H9 (cell line): ENCODE results near the gene SLC24A3. TPM values are rescaled to one million over a fixed set of nuclear protein-coding genes. Genes with fewer than 3 reads are reported as not detected.

ENCODE experiments used
- DNase-seq: peaks from one replicate; pipeline ENCODE4 v3.0.0-alpha.2; 2017
- H2AFZ ChIP-seq: one replicate; pipeline ENCODE4 v1.6.1; 2013; ENCODE audit warnings: mild to moderate bottlenecking, low read length, control low read depth, moderate library complexity
- H2AK5ac ChIP-seq: 2 replicates; pipeline ENCODE4 v1.6.1; 2013; ENCODE audit warnings: low read length, control low read depth, mixed read lengths; ENCODE audit not compliant: insufficient read length
- H2BK120ac ChIP-seq: one replicate; pipeline ENCODE4 v1.6.1; 2013; ENCODE audit warnings: low read depth, mild to moderate bottlenecking, low read length, control low read depth, inconsistent platforms; ENCODE audit not compliant: poor library complexity, severe bottlenecking
- H2BK12ac ChIP-seq: 2 replicates; pipeline ENCODE4 v1.6.1; 2013; ENCODE audit warnings: low read length, control low read depth, mixed read lengths, low read depth; ENCODE audit not compliant: insufficient read length
- H2BK15ac ChIP-seq: 2 replicates; pipeline ENCODE4 v1.6.1; 2013; ENCODE audit warnings: low read depth, low read length, control low read depth
- H2BK20ac ChIP-seq: one replicate; pipeline ENCODE4 v1.6.1; 2013; ENCODE audit warnings: low read depth, mild to moderate bottlenecking, low read length, control low read depth, inconsistent platforms; ENCODE audit not compliant: poor library complexity, severe bottlenecking
- H2BK5ac ChIP-seq: 2 replicates; pipeline ENCODE4 v1.6.1; 2013; ENCODE audit warnings: low read length, control low read depth, mixed read lengths; ENCODE audit not compliant: insufficient read length
- H3K14ac ChIP-seq: 2 replicates; pipeline ENCODE4 v1.6.1; 2013; ENCODE audit warnings: low read length, control low read depth; ENCODE audit not compliant: insufficient read depth
- H3K18ac ChIP-seq: 2 replicates; pipeline ENCODE4 v1.6.1; 2013; ENCODE audit warnings: low read depth, mild to moderate bottlenecking, mixed read lengths, low read length, control low read depth; ENCODE audit not compliant: insufficient read length
- H3K23ac ChIP-seq: 2 replicates; pipeline ENCODE4 v1.6.1; 2013; ENCODE audit warnings: low read length, control low read depth, mixed read lengths, low read depth; ENCODE audit not compliant: insufficient read length
- H3K23me2 ChIP-seq: 2 replicates; pipeline ENCODE4 v1.6.1; 2013; ENCODE audit warnings: low read depth, mild to moderate bottlenecking, mixed read lengths, low read length, control low read depth; ENCODE audit not compliant: insufficient read length, poor library complexity, severe bottlenecking
- H3K27ac ChIP-seq: 2 replicates; pipeline ENCODE4 v1.5.1; 2013; ENCODE audit warnings: low read length, control low read depth, mixed read lengths, low read depth; ENCODE audit not compliant: insufficient read length
- H3K27me3 ChIP-seq: 2 replicates; pipeline ENCODE4 v1.6.1; 2013; ENCODE audit warnings: low read length, control low read depth, inconsistent platforms; ENCODE audit not compliant: insufficient read depth
- H3K4ac ChIP-seq: 2 replicates; pipeline ENCODE4 v1.6.1; 2013; ENCODE audit warnings: low read depth, mild to moderate bottlenecking, control low read depth, inconsistent platforms, low read length, moderate library complexity
- H3K4me1 ChIP-seq: 2 replicates; pipeline ENCODE4 v1.6.1; 2013; ENCODE audit warnings: low read length, control low read depth, inconsistent platforms; ENCODE audit not compliant: insufficient read depth
- H3K4me2 ChIP-seq: 2 replicates; pipeline ENCODE4 v1.6.1; 2013; ENCODE audit warnings: low read length, control low read depth, mixed read lengths; ENCODE audit not compliant: insufficient read length, insufficient read depth
- H3K56ac ChIP-seq: 2 replicates; pipeline ENCODE4 v1.6.1; 2013; ENCODE audit warnings: low read depth, mild to moderate bottlenecking, mixed read lengths, low read length, control low read depth; ENCODE audit not compliant: insufficient read length
- H3K79me1 ChIP-seq: 2 replicates; pipeline ENCODE4 v1.6.1; 2013; ENCODE audit warnings: low read depth, mild to moderate bottlenecking, moderate library complexity, low read length, control low read depth, inconsistent platforms; ENCODE audit not compliant: insufficient read depth, poor library complexity, severe bottlenecking
- H3K79me2 ChIP-seq: 2 replicates; pipeline ENCODE4 v1.6.1; 2013; ENCODE audit warnings: low read length, control low read depth, inconsistent platforms; ENCODE audit not compliant: insufficient read depth
- H3K9ac ChIP-seq: 2 replicates; pipeline ENCODE4 v1.6.1; 2013; ENCODE audit warnings: low read length, control low read depth, mixed read lengths; ENCODE audit not compliant: insufficient read length; ENCODE audit errors: extremely low read depth
- H3K9me3 ChIP-seq: one replicate; pipeline ENCODE4 v1.6.1; 2013; ENCODE audit warnings: low read depth, low read length, inconsistent platforms; ENCODE audit not compliant: control insufficient read depth
- H3T11ph ChIP-seq: one replicate; pipeline ENCODE4 v1.6.1; 2013; ENCODE audit warnings: mild to moderate bottlenecking, low read length, control low read depth, inconsistent platforms
- H4K20me1 ChIP-seq: one replicate; pipeline ENCODE4 v1.6.1; 2013; ENCODE audit not compliant: control insufficient read depth, insufficient read length, insufficient read depth
- H4K5ac ChIP-seq: 2 replicates; pipeline ENCODE4 v1.6.1; 2013; ENCODE audit warnings: low read depth, mild to moderate bottlenecking, mixed read lengths, low read length, control low read depth; ENCODE audit not compliant: insufficient read length
- H4K8ac ChIP-seq: replicated peaks from 2 replicates; pipeline ENCODE4 v1.6.1; 2013; ENCODE audit warnings: low read length, control low read depth, mixed read lengths, low read depth; ENCODE audit not compliant: insufficient read length
- H4K91ac ChIP-seq: 2 replicates; pipeline ENCODE4 v1.6.1; 2013; ENCODE audit warnings: low read depth, mild to moderate bottlenecking, moderate library complexity, mixed read lengths, low read length, control low read depth; ENCODE audit not compliant: insufficient read length
- H3K27ac Mint-ChIP-seq, 3 experiments: 2 replicates in 2 of 3; 3 replicates in 1 of 3; pipeline ENCODE4 v1.8.0; 2020 to 2021; ENCODE audit warnings: mixed read lengths in 3 of 3, mild to moderate bottlenecking in 1 of 3, moderate library complexity in 1 of 3
- H3K27me3 Mint-ChIP-seq: 2 replicates; pipeline ENCODE4 v1.8.0; 2021; ENCODE audit warnings: low read depth, mild to moderate bottlenecking, moderate library complexity, mixed read lengths
- H3K36me3 Mint-ChIP-seq, 3 experiments: 2 replicates in 2 of 3; 3 replicates in 1 of 3; pipeline ENCODE4 v1.8.0; 2020 to 2021; ENCODE audit warnings: low read depth in 3 of 3, mixed read lengths in 3 of 3; ENCODE audit not compliant: insufficient read depth in 1 of 3
- H3K4me1 Mint-ChIP-seq, 2 experiments: 2 replicates each; pipeline ENCODE4 v1.8.0; 2020; ENCODE audit warnings: mixed read lengths in 2 of 2
- H3K4me3 Mint-ChIP-seq, 2 experiments: 2 replicates in 1 of 2; 3 replicates in 1 of 2; pipeline ENCODE4 v1.8.0; 2020 to 2021; ENCODE audit warnings: mild to moderate bottlenecking in 2 of 2, mixed read lengths in 2 of 2, moderate library complexity in 1 of 2
- H3K9me3 Mint-ChIP-seq, 2 experiments: 2 replicates in 1 of 2; 3 replicates in 1 of 2; pipeline ENCODE4 v1.8.0; 2020; ENCODE audit warnings: mild to moderate bottlenecking in 2 of 2, mixed read lengths in 2 of 2, moderate library complexity in 1 of 2
- WGBS: extraction: QIAGEN DNeasy Blood & Tissue Kit; methylation state at CpG from one replicate; pipeline ENCODE4 v1.1.7; 2013; ENCODE audit warnings: missing lambda C conversion rate, low lambda C conversion rate, mixed read lengths; ENCODE audit not compliant: insufficient read length; ENCODE audit errors: extremely low coverage; 5-methylcytosine and 5-hydroxymethylcytosine counted together
- total RNA-seq: library from RNA; stranded (reverse); gene quantifications from 2 replicates; pipeline ENCODE4 v1.2.1, GENCODE V29; 2021
- TF ChIP-seq, protein P1 (sequence below): fragments of 200-600 bp; sonication (generic); conservative IDR thresholded peaks from 3 replicates; pipeline ENCODE4 v1.8.0; 2021; ENCODE audit warnings: antibody characterized with exemption, mild to moderate bottlenecking

The SLC24A3 gene
- total RNA-seq, 1 experiment from 2014 or later = 0.83 TPM

GRCh38 chr20:19223640-19224039, 11.2 kb downstream of the SLC24A3 start:
- Mint-ChIP-seq H3K27ac (no peak overlapping the region), H3K4me1 (peaks cover 0 to 5% of the 10 kb centered on the region in 2 experiments; a peak in 2 of 4 replicates), H3K9me3 (peaks cover 9 to 12% of the 10 kb centered on the region in 2 experiments; a peak in 3 of 5 replicates), H3K36me3 (peaks cover 0 to 7% (median 4%) of the 10 kb centered on the region in 3 experiments; a peak in 4 of 7 replicates), H3K27me3 (peaks cover 3% of the 10 kb centered on the region; the same call in 1 of the 2 replicates), H3K4me3 (no peak overlapping the region; a peak in 1 of 5 replicates)
- Histone ChIP-seq H2BK5ac (no peak overlapping the region), H2BK12ac (no peak overlapping the region), H4K5ac (no peak overlapping the region), H3K23me2 (no peaks in the 10 kb centered on the region), H2AK5ac (no peak overlapping the region), H4K8ac (no peak overlapping the region), H3K9ac (no peak overlapping the region), H3K79me1 (no peaks in the 10 kb centered on the region), H3K27ac (no peak overlapping the region), H4K91ac (no peak overlapping the region), H3K56ac (no peak overlapping the region), H2BK20ac (no peak overlapping the region), H3K4me2 (no peak overlapping the region), H2BK15ac (no peak overlapping the region), H2BK120ac (no peak overlapping the region), H3K14ac (no peak overlapping the region), H4K20me1 (no peaks in the 10 kb centered on the region), H3K23ac (no peak overlapping the region), H3K9me3 (no peaks in the 10 kb centered on the region), H3K79me2 (no peaks in the 10 kb centered on the region), H3K18ac (no peak overlapping the region), H3K4ac (no peak overlapping the region), H3T11ph (no peak overlapping the region), H2AFZ (no peak overlapping the region), H3K4me1 (peaks cover 3% of the 10 kb centered on the region; the same call in 1 of the 2 replicates), H3K27me3 (no peaks in the 10 kb centered on the region)
- DNase-seq = no peak
- TF ChIP-seq, protein P1, sequence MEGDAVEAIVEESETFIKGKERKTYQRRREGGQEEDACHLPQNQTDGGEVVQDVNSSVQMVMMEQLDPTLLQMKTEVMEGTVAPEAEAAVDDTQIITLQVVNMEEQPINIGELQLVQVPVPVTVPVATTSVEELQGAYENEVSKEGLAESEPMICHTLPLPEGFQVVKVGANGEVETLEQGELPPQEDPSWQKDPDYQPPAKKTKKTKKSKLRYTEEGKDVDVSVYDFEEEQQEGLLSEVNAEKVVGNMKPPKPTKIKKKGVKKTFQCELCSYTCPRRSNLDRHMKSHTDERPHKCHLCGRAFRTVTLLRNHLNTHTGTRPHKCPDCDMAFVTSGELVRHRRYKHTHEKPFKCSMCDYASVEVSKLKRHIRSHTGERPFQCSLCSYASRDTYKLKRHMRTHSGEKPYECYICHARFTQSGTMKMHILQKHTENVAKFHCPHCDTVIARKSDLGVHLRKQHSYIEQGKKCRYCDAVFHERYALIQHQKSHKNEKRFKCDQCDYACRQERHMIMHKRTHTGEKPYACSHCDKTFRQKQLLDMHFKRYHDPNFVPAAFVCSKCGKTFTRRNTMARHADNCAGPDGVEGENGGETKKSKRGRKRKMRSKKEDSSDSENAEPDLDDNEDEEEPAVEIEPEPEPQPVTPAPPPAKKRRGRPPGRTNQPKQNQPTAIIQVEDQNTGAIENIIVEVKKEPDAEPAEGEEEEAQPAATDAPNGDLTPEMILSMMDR = no peak
- no CpG with 5 or more reads among the region's 7 CpGs for WGBS
